BJ (cell line): ENCODE results near the gene SLC6A1. TPM values are rescaled to one million over a fixed set of nuclear protein-coding genes. Genes with fewer than 3 reads are reported as not detected.
"Not testable (repeated sequence)": the region's sequence is repeated elsewhere in the genome, so short reads cannot be mapped to it uniquely, and the experiment has no call there.

ENCODE experiments used
- CTCF ChIA-PET: fragments of 350-600 bp; formaldehyde crosslinking; extraction: SDS; loops from one replicate; lab custom pipeline; 2021; ENCODE audit warnings: antibody characterized with exemption, inconsistent platforms; lab: Yijun Ruan, JAX
- POLR2A ChIA-PET: fragments of 300-600 bp; sonication (Branson Sonifier 250); formaldehyde crosslinking; extraction: SDS; loops from one replicate; lab custom pipeline; 2021; ENCODE audit warnings: antibody characterized with exemption; lab: Charles Lee
- DNase-seq: peaks from one replicate; pipeline ENCODE4 v3.0.0-alpha.2; 2011; ENCODE audit warnings: low read depth
- H3K27me3 ChIP-seq: 2 replicates; pipeline ENCODE4 v1.6.0; 2011; ENCODE audit warnings: low read length; ENCODE audit not compliant: control insufficient read depth, insufficient read depth
- H3K36me3 ChIP-seq: 2 replicates; pipeline ENCODE4 v1.5.1; 2011; ENCODE audit warnings: low read length; ENCODE audit not compliant: control insufficient read depth, insufficient read depth
- H3K4me3 ChIP-seq: 2 replicates; pipeline ENCODE4 v1.5.1; 2011; ENCODE audit warnings: low read depth, mild to moderate bottlenecking, control low read depth, low read length
- CTCF ChIP-seq: IDR thresholded peaks from 2 replicates; pipeline ENCODE4 v1.5.1; 2011; ENCODE audit warnings: low read depth, mild to moderate bottlenecking, control low read depth, inconsistent platforms, low read length, moderate library complexity; ENCODE audit not compliant: insufficient read depth
- polyA plus RNA-seq: library from polyadenylated mRNA; depleted of rRNA; stranded (reverse); fragments of >200 nt; gene quantifications from 2 replicates; pipeline ENCODE4 v1.2.3, GENCODE V29; 2011

Gene SLC6A1
- polyA plus RNA-seq, 1 experiment: not detected

- POLR2A ChIA-PET: no interaction called here
- CTCF ChIA-PET: interaction anchor here (9.8 kb wide), 1 partner anchor 11 kb away, joined by 83 read pairs; no protein-coding TSS in a partner anchor
- DNase-seq: no peak
- Histone ChIP-seq H3K4me3 (no peak overlapping the region), H3K36me3 (no peaks in the 10 kb centered on the region), H3K27me3 (no peaks in the 10 kb centered on the region)
- TF ChIP-seq CTCF: no peak
These were observed 78.7 kb downstream of the SLC6A1 start for GRCh38 chr3:11071096-11071755.

- Histone ChIP-seq H3K36me3 (no peaks in the 10 kb centered on the region), H3K27me3 (no peaks in the 10 kb centered on the region), H3K4me3 (no peak overlapping the region)
- no peak for TF ChIP-seq CTCF
- ChIA-PET CTCF (interaction anchor here (2.1 to 9.8 kb wide), 2 partner anchors 9 to 12 kb away, joined by 7 to 83 read pairs; no protein-coding TSS in a partner anchor), POLR2A (no interaction called here)
- no peak for DNase-seq
These were observed 80.1 kb downstream of the SLC6A1 start for GRCh38 chr3:11072631-11073030.

GRCh38 chr3:11074011-11074410 is 81.5 kb downstream of the SLC6A1 start:
- TF ChIP-seq CTCF: no peak
- DNase-seq: no peak
- no peak overlapping the region for H3K4me3 ChIP-seq
- ChIA-PET POLR2A (no interaction called here), CTCF (interaction anchor here (1.1 to 9.8 kb wide), 2 partner anchors 13 to 191 kb away, joined by 3 to 83 read pairs; no protein-coding TSS in a partner anchor)
- no peaks in the 10 kb centered on the region for H3K36me3 ChIP-seq
- H3K27me3 ChIP-seq: no peaks in the 10 kb centered on the region

GRCh38 chr3:11074451-11074850 is 81.9 kb downstream of the SLC6A1 start:
- TF ChIP-seq CTCF: no peak
- Histone ChIP-seq H3K4me3 (no peak overlapping the region), H3K36me3 (no peaks in the 10 kb centered on the region), H3K27me3 (no peaks in the 10 kb centered on the region)
- DNase-seq: no peak
- ChIA-PET CTCF (interaction anchor here (9.8 kb wide), 1 partner anchor 14 kb away, joined by 83 read pairs; no protein-coding TSS in a partner anchor), POLR2A (no interaction called here)

GRCh38 chr3:11075122-11075521 is 82.6 kb downstream of the SLC6A1 start:
- H3K36me3 ChIP-seq, H3K27me3 ChIP-seq, H3K4me3 ChIP-seq, DNase-seq, POLR2A ChIA-PET: not testable (repeated sequence)
- CTCF ChIA-PET: interaction anchor here (0.6 to 9.8 kb wide), 3 partner anchors 14 to 147 kb away, joined by 3 to 83 read pairs (median 3); no protein-coding TSS in a partner anchor

GRCh38 chr3:11076711-11077110 is 84.2 kb downstream of the SLC6A1 start:
- ChIA-PET POLR2A (no interaction called here), CTCF (interaction anchor here (1.5 to 9.8 kb wide), 2 partner anchors 13 to 16 kb away, joined by 3 to 83 read pairs; no protein-coding TSS in a partner anchor)
- TF ChIP-seq CTCF: no peak
- Histone ChIP-seq H3K4me3 (no peak overlapping the region), H3K36me3 (no peaks in the 10 kb centered on the region), H3K27me3 (no peaks in the 10 kb centered on the region; the same call in 1 of the 2 replicates)
- DNase-seq: no peak
